Heart left ventricle (tissue), 16 donors: ENCODE measurements around the gene MRI1. TPM values are rescaled to one million over a fixed set of nuclear protein-coding genes. Genes with fewer than 3 reads are reported as not detected.

Experiments
- ATAC-seq, 4 donors: fragments of 200-7000 bp; cut with Tn5 transposase; one replicate each; pipeline ENCODE4 v1.9.1; 2020 to 2022; ENCODE audit warnings: moderate library complexity in 4 of 4, mild to moderate bottlenecking in 3 of 4, moderate number of reproducible peaks in 1 of 4
- DNase-seq, 5 donors: peaks; one replicate each; pipeline ENCODE4 v3.0.0-alpha.2; 2020
- H3K27ac ChIP-seq, 12 donors: fragments of 200-600 bp; sonication (generic) in 4 of 12; one replicate each; pipeline versions ENCODE4 v1.5.0 to v1.8.0; 2016 to 2022; ENCODE audit warnings: mild to moderate bottlenecking in 2 of 12
- H3K27me3 ChIP-seq, 9 donors: fragments of 200-600 bp; sonication (generic) in 2 of 9; one replicate each; pipeline versions ENCODE4 v1.5.1 to v1.8.0; 2016 to 2022; ENCODE audit warnings: mild to moderate bottlenecking in 3 of 9
- H3K36me3 ChIP-seq, 9 donors: fragments of 200-600 bp; sonication (generic) in 2 of 9; one replicate each; pipeline versions ENCODE4 v1.5.0 to v1.8.0; 2018 to 2022; ENCODE audit warnings: mild to moderate bottlenecking in 2 of 9
- H3K4me1 ChIP-seq, 12 donors: fragments of 200-600 bp; sonication (generic) in 4 of 12; one replicate each; pipeline versions ENCODE4 v1.5.0 to v1.8.0; 2016 to 2022; ENCODE audit warnings: mild to moderate bottlenecking in 3 of 12
- H3K4me3 ChIP-seq, 12 donors: fragments of 200-600 bp; sonication (generic) in 4 of 12; one replicate each; pipeline versions ENCODE4 v1.5.0 to v1.8.0; 2017 to 2022; ENCODE audit warnings: mild to moderate bottlenecking in 9 of 12, moderate library complexity in 4 of 12
- H3K9me3 ChIP-seq, 12 donors: fragments of 200-600 bp; sonication (generic) in 4 of 12; one replicate each; pipeline versions ENCODE4 v1.5.0 to v1.8.0; 2016 to 2022; ENCODE audit warnings: mild to moderate bottlenecking in 1 of 12
- CTCF ChIP-seq, 12 donors: fragments of 200-600 bp; sonication (generic) in 4 of 12; IDR thresholded peaks; one replicate each; pipeline versions ENCODE4 v1.5.0 to v1.8.0; 2018 to 2022; ENCODE audit warnings: antibody characterized with exemption in 12 of 12, mild to moderate bottlenecking in 5 of 12
- POLR2A ChIP-seq, 2 donors: fragments of 450-650 bp; IDR thresholded peaks; one replicate each; pipeline ENCODE4 v1.6.1; 2017; ENCODE audit warnings: antibody characterized with exemption in 2 of 2, mild to moderate bottlenecking in 2 of 2, moderate library complexity in 2 of 2
- WGBS, 4 donors: extraction: QIAGEN DNeasy Blood & Tissue Kit in 2 of 4; methylation state at CpG; one replicate each; pipeline versions ENCODE4 v1.1.5 to v1.1.7; 2013 to 2018; 5-methylcytosine and 5-hydroxymethylcytosine counted together
- intact Hi-C, 10 donors: fragments of 100-400 bp; cut with DNase I; formaldehyde crosslinking; loops; one replicate each; pipeline versions ENCODE4 v1.11.1 to v1.14.2; 2022
- polyA plus RNA-seq, 2 donors: library from polyadenylated mRNA; stranded (reverse); fragments of 200-250 nt; gene quantifications; one replicate each; pipeline ENCODE4 v1.2.3, GENCODE V29; 2013
- total RNA-seq, 9 donors: library from RNA; depleted of rRNA in 2 of 9; stranded (reverse); fragments of >200 nt in 2 of 9; fragmentation: NEBNext Ultra II Directional in 3 of 9; extraction: Animal tissue kit (Norgen Biotek cat#: 25700) in 3 of 9; gene quantifications; one replicate each; pipeline versions ENCODE4 v1.1.0 to v1.2.4, GENCODE V29; 2016 to 2023
- donor health status: ischemic (EF 13 %, LVEDD 7.1; RV severe dilation, severe dysfunction).
- donor health status: healthy with polysubstance abuse.
- donor health status: DM: no; HTN: yes; CAD: no.
- donor health status: DM: no; HTN: no; CAD: no.
- donor health status: ischemic (EF 25% LVEDD 6.9; RV normal size, moderate dysfunction).
- donor health status: ischemic (EF 25% LVEDD 5.7; RV mildly dilated, moderate dysfunction).
- donor health status: healthy.
- donor health status: DM: yes; HTN: yes; CAD: no.
- donor health status: ischemic (EF 35%, LVEDD 5.7; RV mildly dilated, moderate dysfunction).
- donor health status: nonischemic (EF 11% LVEDD 7.7; RV severe dilation, severe dysfunction).
- donor health status: DM: yes; HTN: yes; CAD: no.
- donor health status: PGD.
- donor health status: ischemic (EF 29% LVEDD 5.4; RV normal size, mild dysfunction).
- donor health status: nonischemic (EF 23%, LVEDD 6.1; RV moderate dilation, normal function).

Gene MRI1
- total and polyA plus RNA-seq, 11 donors, result 9.0 to 36.9 (median 15.6) TPM

- peaks cover 0 to 12% (median 0%) of the 10 kb centered on the region in 9 donors for H3K36me3 ChIP-seq
- H3K4me3 ChIP-seq, result no peak overlapping the region
- no peaks in the 10 kb centered on the region for H3K27me3 ChIP-seq
- H3K9me3 ChIP-seq, result no peaks in the 10 kb centered on the region
- no peak for DNase-seq
- intact Hi-C loops, result no loop called here
- peak overlapping the region in 2 of 12 donors; percentile 62 to 89 for H3K27ac ChIP-seq
- ATAC-seq, result no peak
- TF ChIP-seq CTCF (IDR thresholded peaks at IDR 0.05) (no peak), POLR2A (IDR thresholded peaks at IDR 0.05) (no peak)
- H3K4me1 ChIP-seq, result peaks cover 0 to 33% (median 13%) of the 10 kb centered on the region in 12 donors
- 65 to 75% (median 71%) methylated on average over 2 of the region's 2 CpGs for WGBS, 4 donors
Observed at GRCh38 chr19:13729859-13730258, 34.5 kb upstream of the MRI1 start.

GRCh38 chr19:13731147-13731964 lies 33.0 kb upstream of the MRI1 start:
- ATAC-seq (peak; percentile 99 to 100 (median 100)), DNase-seq (peak; percentile 96 to 98 (median 96))
- TF ChIP-seq POLR2A (IDR thresholded peaks at IDR 0.05) (peak in 1 of 2 donors; percentile 73), CTCF (IDR thresholded peaks at IDR 0.05) (peak in 1 of 12 donors; percentile 10)
- peaks cover 0 to 12% (median 0%) of the 10 kb centered on the region in 9 donors for H3K36me3 ChIP-seq
- H3K4me1 ChIP-seq, result peaks cover 0 to 33% (median 13%) of the 10 kb centered on the region in 12 donors
- intact Hi-C loops, result no loop called here
- 2 to 4% (median 3%) methylated on average over 38 to 39 of the region's 39 CpGs for WGBS, 4 donors
- H3K27me3 ChIP-seq, result no peaks in the 10 kb centered on the region
- H3K27ac ChIP-seq, result peak overlapping the region; percentile 35 to 91 (median 82)
- H3K4me3 ChIP-seq, result peak overlapping the region; percentile 8 to 72 (median 62)
- H3K9me3 ChIP-seq, result no peaks in the 10 kb centered on the region

GRCh38 chr19:13732337-13732736 lies 32.0 kb upstream of the MRI1 start:
- no peaks in the 10 kb centered on the region for H3K27me3 ChIP-seq
- H3K4me1 ChIP-seq, result peaks cover 0 to 33% (median 13%) of the 10 kb centered on the region in 12 donors
- no peak for DNase-seq
- no peak for TF ChIP-seq POLR2A (IDR thresholded peaks at IDR 0.05)
- no peak for TF ChIP-seq CTCF (IDR thresholded peaks at IDR 0.05)
- WGBS, 4 donors, result 85 to 92% (median 88%) methylated on average over 8 of the region's 8 CpGs
- H3K4me3 ChIP-seq, result peak overlapping the region in 9 of 12 donors; percentile 52 to 72 (median 65)
- H3K27ac ChIP-seq, result peak overlapping the region in 1 of 12 donors; percentile 72
- H3K36me3 ChIP-seq, result peaks cover 0 to 12% (median 0%) of the 10 kb centered on the region in 9 donors
- intact Hi-C loops, result no loop called here
- ATAC-seq, result no peak
- no peaks in the 10 kb centered on the region for H3K9me3 ChIP-seq

- DNase-seq (no peak), ATAC-seq (no peak)
- H3K9me3 ChIP-seq, result no peaks in the 10 kb centered on the region
- WGBS, 4 donors, result 93 to 97% (median 96%) methylated on average over 2 of the region's 2 CpGs
- no peak overlapping the region for H3K27ac ChIP-seq
- TF ChIP-seq POLR2A (IDR thresholded peaks at IDR 0.05) (no peak), CTCF (IDR thresholded peaks at IDR 0.05) (no peak)
- H3K4me3 ChIP-seq, result no peak overlapping the region
- H3K4me1 ChIP-seq, result peaks cover 0 to 23% (median 13%) of the 10 kb centered on the region in 12 donors
- H3K36me3 ChIP-seq, result peaks cover 0 to 12% (median 0%) of the 10 kb centered on the region in 9 donors
- no peaks in the 10 kb centered on the region for H3K27me3 ChIP-seq
- intact Hi-C loops, result no loop called here
Observed at GRCh38 chr19:13734751-13735150, 29.6 kb upstream of the MRI1 start.
